GM12878 (cell line): ENCODE results near the gene ADD1. TPM values are rescaled to one million over a fixed set of nuclear protein-coding genes. Genes with fewer than 3 reads are reported as not detected.

Experiments used
- ATAC-seq: fragments of 200-7000 bp; cut with Tn5 transposase; 3 replicates; pipeline ENCODE4 v1.9.1; 2020; ENCODE audit warnings: mild to moderate bottlenecking, moderate library complexity
- BruUV-seq: library from RNA; stranded (reverse); fragments of 400-500 nt; replicated peaks from 2 replicates; lab custom pipeline; 2021; lab: Mats Ljungman, UMichigan
- CTCF ChIA-PET: fragments of 300-600 bp; sonication (Branson Sonifier 250); formaldehyde crosslinking; extraction: SDS; loops from one replicate; lab custom pipeline; 2021; ENCODE audit warnings: inconsistent platforms; lab: Yijun Ruan, JAX
- POLR2A ChIA-PET: fragments of 350-600 bp; formaldehyde crosslinking; extraction: SDS; loops from one replicate; lab custom pipeline; 2021; ENCODE audit warnings: inconsistent platforms; lab: Charles Lee
- RAD21 ChIA-PET: fragments of 300-600 bp; sonication (Branson Sonifier 250); formaldehyde crosslinking; loops from one replicate; lab custom pipeline; 2023; ENCODE audit warnings: antibody characterized with exemption; ENCODE audit not compliant: unreplicated experiment; lab: Charles Lee
- SMC1A ChIA-PET: fragments of 300-600 bp; sonication (Branson Sonifier 250); formaldehyde crosslinking; loops from one replicate; lab custom pipeline; 2023; ENCODE audit not compliant: unreplicated experiment, uncharacterized antibody; lab: Charles Lee
- DNase-seq: peaks from one replicate; pipeline ENCODE4 v3.0.0-alpha.2; 2011; ENCODE audit warnings: low read depth, low spot score
- FAIRE-seq: peaks from 3 replicates; lab custom pipeline; 2011; peaks lifted over from hg19 to GRCh38; lab: Jason Lieb, UNC
- H2AFZ ChIP-seq: 2 replicates; pipeline ENCODE4 v1.6.0; 2011; ENCODE audit warnings: low read depth, low read length, control low read depth; ENCODE audit not compliant: control insufficient read depth
- H3K27ac ChIP-seq: 2 replicates; pipeline ENCODE4 v1.5.1; 2011; ENCODE audit warnings: control low read depth; ENCODE audit not compliant: control insufficient read depth, insufficient read depth
- H3K27me3 ChIP-seq, 2 experiments: replicated peaks in 1 of 2; 2 replicates each; pipeline versions ENCODE4 v1.6.0 to v1.6.1; 2011; ENCODE audit warnings: low read length in 1 of 2; ENCODE audit not compliant: control insufficient read depth in 2 of 2, insufficient read depth in 2 of 2
- H3K36me3 ChIP-seq, 2 experiments: 2 replicates each; pipeline ENCODE4 v1.5.1; 2011; ENCODE audit warnings: low read length in 1 of 2; ENCODE audit not compliant: control insufficient read depth in 2 of 2, insufficient read depth in 2 of 2
- H3K4me1 ChIP-seq: 2 replicates; pipeline ENCODE4 v1.6.1; 2011; ENCODE audit warnings: mild to moderate bottlenecking, low read length, moderate library complexity, mixed read lengths; ENCODE audit not compliant: control insufficient read depth, insufficient read depth
- H3K4me2 ChIP-seq: 2 replicates; pipeline ENCODE4 v1.6.0; 2011; ENCODE audit warnings: control low read depth; ENCODE audit not compliant: control insufficient read depth, insufficient read depth
- H3K4me3 ChIP-seq: fragments of 200-600 bp; sonication (generic); 2 replicates; pipeline ENCODE4 v1.5.1; 2016
- H3K79me2 ChIP-seq: 2 replicates; pipeline ENCODE4 v1.6.0; 2011; ENCODE audit warnings: low read length; ENCODE audit not compliant: control insufficient read depth, insufficient read depth
- H3K9ac ChIP-seq: 2 replicates; pipeline ENCODE4 v1.8.0; 2011; ENCODE audit warnings: low read length, control low read depth, mixed read lengths; ENCODE audit not compliant: control insufficient read depth, insufficient read depth
- H3K9me3 ChIP-seq: replicated peaks from 3 replicates; pipeline ENCODE4 v1.5.1; 2011; ENCODE audit warnings: mild to moderate bottlenecking, low read length; ENCODE audit not compliant: control insufficient read depth, insufficient read depth
- H4K20me1 ChIP-seq: 2 replicates; pipeline ENCODE4 v1.6.0; 2011; ENCODE audit not compliant: control insufficient read depth, insufficient read depth
- ATF2 ChIP-seq: IDR thresholded peaks from 2 replicates; pipeline ENCODE4 v1.6.1; 2012; ENCODE audit warnings: low read length, inconsistent platforms
- E4F1 ChIP-seq: fragments of 450-650 bp; IDR thresholded peaks from 2 replicates; pipeline ENCODE4 v1.6.1; 2018; ENCODE audit warnings: borderline replicate concordance, mild to moderate bottlenecking; ENCODE audit not compliant: partially characterized antibody
- EGR1 ChIP-seq, 2 experiments: IDR thresholded peaks; 1 replicate in 1 of 2; 2 replicates in 1 of 2; pipeline ENCODE4 v1.6.1; 2011 to 2012; ENCODE audit warnings: low read depth in 2 of 2, low read length in 2 of 2, borderline replicate concordance in 1 of 2, mild to moderate bottlenecking in 1 of 2, moderate library complexity in 1 of 2
- HDAC6 ChIP-seq: fragments of 200-600 bp; sonication (generic); IDR thresholded peaks from one replicate; pipeline ENCODE4 v1.8.0; 2017; ENCODE audit warnings: antibody characterized with exemption; ENCODE audit not compliant: unreplicated experiment
- IRF4 ChIP-seq: IDR thresholded peaks from 2 replicates; pipeline ENCODE4 v1.6.1; 2011; ENCODE audit warnings: low read depth, low read length
- NFYA ChIP-seq: IDR thresholded peaks from 2 replicates; pipeline ENCODE4 v1.6.1; 2011; ENCODE audit warnings: low read depth, mild to moderate bottlenecking, low read length, improper control_type of control experiment, borderline replicate concordance
- RAD51 ChIP-seq: fragments of 450-650 bp; IDR thresholded peaks from 2 replicates; pipeline ENCODE4 v1.6.1; 2016; ENCODE audit warnings: moderate library complexity, mild to moderate bottlenecking, inconsistent platforms
- RELA ChIP-seq: fragments of 450-650 bp; IDR thresholded peaks from 2 replicates; pipeline ENCODE4 v1.8.0; 2014; ENCODE audit warnings: borderline replicate concordance; ENCODE audit not compliant: partially characterized antibody
- SMAD5 ChIP-seq: IDR thresholded peaks from 2 replicates; pipeline ENCODE4 v1.6.1; 2016; ENCODE audit warnings: antibody characterized with exemption, low read depth
- YBX1 ChIP-seq: fragments of 450-650 bp; IDR thresholded peaks from 2 replicates; pipeline ENCODE4 v1.6.1; 2016; ENCODE audit warnings: antibody characterized with exemption
- YY1 ChIP-seq: IDR thresholded peaks from 2 replicates; pipeline ENCODE4 v1.6.1; 2011; ENCODE audit warnings: low read depth, mild to moderate bottlenecking, low read length
- ZNF207 ChIP-seq: fragments of 450-650 bp; IDR thresholded peaks from 2 replicates; pipeline ENCODE4 v1.6.1; 2014; ENCODE audit warnings: antibody characterized with exemption, mild to moderate bottlenecking, borderline replicate concordance
- WGBS: methylation state at CpG from one replicate; pipeline ENCODE4 v1.1.6; 2016; ENCODE audit warnings: low lambda C conversion rate; ENCODE audit not compliant: insufficient replicate concordance, insufficient coverage; ENCODE audit errors: missing lambda C conversion rate; 5-methylcytosine and 5-hydroxymethylcytosine counted together
- in situ Hi-C: fragments of 300-500 bp; cut with MboI; formaldehyde crosslinking; loops from 9 replicates; pipeline ENCODE4 v1.14.3; 2018; ENCODE audit warnings: mixed read lengths
- intact Hi-C: fragments of 100-400 bp; cut with micrococcal nuclease; formaldehyde crosslinking; loops from one replicate; pipeline ENCODE4 v1.14.2; 2022; ENCODE audit not compliant: unreplicated experiment
- polyA plus RNA-seq, 11 experiments: library from polyadenylated mRNA; depleted of rRNA in 4 of 11; unstranded in 6 of 11; stranded (reverse) in 5 of 11; fragments of >200 nt; fragmentation: Nextera tagmentation in 4 of 11; fragmentation: Illumina TruSeq in 1 of 11; extraction: Ambion mirVana in 4 of 11; extraction: Trizol in 1 of 11; gene quantifications; 1 replicate in 1 of 11; 2 replicates in 10 of 11; pipeline versions ENCODE4 v1.2.1 to v1.2.3, GENCODE V29; 2011 to 2016; ENCODE audit warnings: inconsistent platforms in 2 of 11, missing spikeins in 2 of 11, low read depth in 1 of 11
- total RNA-seq, 4 experiments: library from RNA; depleted of rRNA in 3 of 4; stranded (reverse); fragments of >200 nt in 3 of 4; fragmentation: Illumina TruSeq in 1 of 4; extraction: Trizol in 1 of 4; gene quantifications; 2 replicates each; pipeline versions ENCODE4 v1.2.1 to v1.2.3, GENCODE V29; 2013 to 2021
- TF ChIP-seq, protein P1 (sequence below), 3 experiments: IDR thresholded peaks in 2 of 3; conservative IDR thresholded peaks in 1 of 3; 2 replicates each; pipeline ENCODE4 v1.5.1; 2011; ENCODE audit warnings: low read depth in 3 of 3, low read length in 3 of 3, mild to moderate bottlenecking in 3 of 3, control low read depth in 2 of 3, moderate library complexity in 2 of 3, inconsistent platforms in 1 of 3, mixed read lengths in 1 of 3; ENCODE audit not compliant: control insufficient read depth in 2 of 3, insufficient read depth in 1 of 3; ENCODE audit errors: extremely low read depth in 1 of 3
- TF ChIP-seq, protein P2 (sequence below): IDR thresholded peaks from 2 replicates; pipeline ENCODE4 v1.6.1; 2011; ENCODE audit warnings: low read depth, low read length, improper control_type of control experiment, borderline replicate concordance

The ADD1 gene
- total and polyA plus RNA-seq, 10 of the 15 experiments (the other 5 are each of a cell fraction or from before 2014, with no cell fraction given) = 21.6 to 182 (median 105) TPM

GRCh38 chr4:2964706-2965258, 121.1 kb downstream of the ADD1 start:
- 80% methylated on average over 5 of the region's 5 CpGs for WGBS
- ATAC-seq (no peak), DNase-seq (no peak), FAIRE-seq (no peak)
- H3K9ac ChIP-seq = no peak overlapping the region
- H3K4me2 ChIP-seq = peak overlapping the region; percentile 55; the same call in 1 of the 2 replicates
- H2AFZ ChIP-seq = no peak overlapping the region
- TSS peak; percentile 62 for BruUV-seq
- peaks cover 4% of the 10 kb centered on the region for H3K4me1 ChIP-seq
- TF ChIP-seq YBX1 (no peak), RELA (no peak), HDAC6 (no peak), ZNF207 (no peak), EGR1 (IDR thresholded peaks at IDR 0.05; ENCODE audit: borderline replicate concordance in 1 of 2, low read depth in 2 of 2, low read length in 2 of 2) (no peak), SMAD5 (no peak), RAD51 (no peak), IRF4 (no peak), NFYA (no peak), E4F1 (no peak), YY1 (no peak), ATF2 (no peak)
- TF ChIP-seq, protein P1, sequence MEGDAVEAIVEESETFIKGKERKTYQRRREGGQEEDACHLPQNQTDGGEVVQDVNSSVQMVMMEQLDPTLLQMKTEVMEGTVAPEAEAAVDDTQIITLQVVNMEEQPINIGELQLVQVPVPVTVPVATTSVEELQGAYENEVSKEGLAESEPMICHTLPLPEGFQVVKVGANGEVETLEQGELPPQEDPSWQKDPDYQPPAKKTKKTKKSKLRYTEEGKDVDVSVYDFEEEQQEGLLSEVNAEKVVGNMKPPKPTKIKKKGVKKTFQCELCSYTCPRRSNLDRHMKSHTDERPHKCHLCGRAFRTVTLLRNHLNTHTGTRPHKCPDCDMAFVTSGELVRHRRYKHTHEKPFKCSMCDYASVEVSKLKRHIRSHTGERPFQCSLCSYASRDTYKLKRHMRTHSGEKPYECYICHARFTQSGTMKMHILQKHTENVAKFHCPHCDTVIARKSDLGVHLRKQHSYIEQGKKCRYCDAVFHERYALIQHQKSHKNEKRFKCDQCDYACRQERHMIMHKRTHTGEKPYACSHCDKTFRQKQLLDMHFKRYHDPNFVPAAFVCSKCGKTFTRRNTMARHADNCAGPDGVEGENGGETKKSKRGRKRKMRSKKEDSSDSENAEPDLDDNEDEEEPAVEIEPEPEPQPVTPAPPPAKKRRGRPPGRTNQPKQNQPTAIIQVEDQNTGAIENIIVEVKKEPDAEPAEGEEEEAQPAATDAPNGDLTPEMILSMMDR (IDR thresholded peaks at IDR 0.05 in 2 of 3, conservative IDR thresholded peaks at IDR 0.05 in 1 of 3; ENCODE audit: control insufficient read depth in 2 of 3, extremely low read depth in 1 of 3, insufficient read depth in 1 of 3, low read depth in 3 of 3, low read length in 3 of 3) = no peak
- TF ChIP-seq, protein P2, sequence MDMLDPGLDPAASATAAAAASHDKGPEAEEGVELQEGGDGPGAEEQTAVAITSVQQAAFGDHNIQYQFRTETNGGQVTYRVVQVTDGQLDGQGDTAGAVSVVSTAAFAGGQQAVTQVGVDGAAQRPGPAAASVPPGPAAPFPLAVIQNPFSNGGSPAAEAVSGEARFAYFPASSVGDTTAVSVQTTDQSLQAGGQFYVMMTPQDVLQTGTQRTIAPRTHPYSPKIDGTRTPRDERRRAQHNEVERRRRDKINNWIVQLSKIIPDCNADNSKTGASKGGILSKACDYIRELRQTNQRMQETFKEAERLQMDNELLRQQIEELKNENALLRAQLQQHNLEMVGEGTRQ = no peak
- peaks cover 0 to 4% of the 10 kb centered on the region in 2 experiments; a peak in 1 of 4 replicates for H3K36me3 ChIP-seq
- H3K27me3 ChIP-seq = no peaks in the 10 kb centered on the region
- peak overlapping the region; percentile 69; the same call in 1 of the 2 replicates for H3K4me3 ChIP-seq
- ChIA-PET RAD21 (interaction anchor here (3.1 to 4.5 kb wide), 2 partner anchors 10 to 29 kb away, joined by 11 to 35 read pairs; no protein-coding TSS in a partner anchor), POLR2A (interaction anchor here (0.7 kb wide), 1 partner anchor 15 kb away, joined by 3 read pairs; no protein-coding TSS in a partner anchor), SMC1A (interaction anchor here (0.9 to 2.4 kb wide), 4 partner anchors 11 to 78 kb away, joined by 3 to 8 read pairs (median 4); no protein-coding TSS in a partner anchor), CTCF (interaction anchor here (0.7 to 2.5 kb wide), 4 partner anchors 9 to 16 kb away, joined by 3 to 10 read pairs (median 6); no protein-coding TSS in a partner anchor)
- H4K20me1 ChIP-seq = peaks cover 6% of the 10 kb centered on the region; the same call in 1 of the 2 replicates
- in situ Hi-C loops (no loop called here), intact Hi-C loops (loop anchor here (5.0 kb wide), 3 partner anchors 122 to 267 kb away; partner anchors contain the start of gene ADD1)
- H3K79me2 ChIP-seq = peaks cover 28% of the 10 kb centered on the region
- no peak overlapping the region for H3K27ac ChIP-seq
- H3K9me3 ChIP-seq = no peaks in the 10 kb centered on the region; the same call in 2 of the 3 replicates
